ENCODE data around the gene GPRC5C.
"Not testable (repeated sequence)": the region's sequence is repeated elsewhere in the genome, so short reads cannot be mapped to it uniquely, and the experiment has no call there.

Gene GPRC5C

GRCh38 chr17:74431568-74432423 is at the start of gene GPRC5C:
TSS of gene GPRC5C (plus strand) at chr17:74432088. CDS start at chr17:74439777, 7,689 bp downstream.
- peak; percentile 12 for DNase-seq (ENCODE audit: low read depth)

- no peak for DNase-seq (ENCODE audit: low read depth)
Measured at GRCh38 chr17:74383141-74383540, 48.7 kb upstream of the GPRC5C start.

- DNase-seq (ENCODE audit: low read depth), result no peak
Measured at GRCh38 chr17:74385201-74385600, 46.7 kb upstream of the GPRC5C start.

- no peak for DNase-seq (ENCODE audit: low read depth)
Measured at GRCh38 chr17:74386386-74386785, 45.5 kb upstream of the GPRC5C start.

GRCh38 chr17:74387365-74388218 is 44.3 kb upstream of the GPRC5C start:
- no peak for DNase-seq (ENCODE audit: low read depth)

- DNase-seq (ENCODE audit: low read depth), result no peak
Measured at GRCh38 chr17:74389084-74389753, 42.7 kb upstream of the GPRC5C start.

GRCh38 chr17:74389937-74390679 is 41.8 kb upstream of the GPRC5C start:
- no peak for DNase-seq (ENCODE audit: low read depth)

GRCh38 chr17:74390680-74391653 is 40.9 kb upstream of the GPRC5C start:
- no peak for DNase-seq (ENCODE audit: low read depth)

- no peak for DNase-seq (ENCODE audit: low read depth)
Measured at GRCh38 chr17:74391771-74392170, 40.1 kb upstream of the GPRC5C start.

GRCh38 chr17:74392848-74393247 is 39.0 kb upstream of the GPRC5C start:
- DNase-seq (ENCODE audit: low read depth), result no peak

- no peak for DNase-seq (ENCODE audit: low read depth)
Measured at GRCh38 chr17:74393346-74393942, 38.4 kb upstream of the GPRC5C start.

GRCh38 chr17:74394275-74394950 is 37.5 kb upstream of the GPRC5C start:
- DNase-seq (ENCODE audit: low read depth), result no peak

GRCh38 chr17:74394977-74395376 is 36.9 kb upstream of the GPRC5C start:
- DNase-seq (ENCODE audit: low read depth), result no peak

- DNase-seq (ENCODE audit: low read depth), result no peak
Measured at GRCh38 chr17:74396567-74396966, 35.3 kb upstream of the GPRC5C start.

- DNase-seq (ENCODE audit: low read depth), result no peak
Measured at GRCh38 chr17:74402048-74402447, 29.8 kb upstream of the GPRC5C start.

- no peak for DNase-seq (ENCODE audit: low read depth)
Measured at GRCh38 chr17:74403512-74404137, 28.3 kb upstream of the GPRC5C start.

GRCh38 chr17:74404218-74404617 is 27.7 kb upstream of the GPRC5C start:
- no peak for DNase-seq (ENCODE audit: low read depth)

- no peak for DNase-seq (ENCODE audit: low read depth)
Measured at GRCh38 chr17:74404789-74405188, 27.1 kb upstream of the GPRC5C start.

- DNase-seq (ENCODE audit: low read depth), result not testable (repeated sequence)
Measured at GRCh38 chr17:74405311-74405710, 26.6 kb upstream of the GPRC5C start.

All from ELR (cell line).